ENCODE results near the gene TSKU.

TSKU gene

GRCh38 chr11:76831686-76832310 is 48.6 kb downstream of the TSKU start:
- Mint-ChIP-seq H3K27me3 (no peaks in the 10 kb centered on the region), H3K4me1 (ENCODE audit: low read depth) (peaks cover 26% of the 10 kb centered on the region), H3K27ac (peak overlapping the region; percentile 73), H3K9me3 (no peaks in the 10 kb centered on the region), H3K36me3 (ENCODE audit: low read depth) (no peaks in the 10 kb centered on the region), H3K4me3 (no peak overlapping the region)
- intact Hi-C loops (cut with micrococcal nuclease): no loop called here

GRCh38 chr11:76832361-76832760 is 49.2 kb downstream of the TSKU start:
- Mint-ChIP-seq H3K9me3 (no peaks in the 10 kb centered on the region), H3K27ac (peak overlapping the region; percentile 26), H3K4me3 (no peak overlapping the region), H3K4me1 (ENCODE audit: low read depth) (peaks cover 26% of the 10 kb centered on the region), H3K27me3 (no peaks in the 10 kb centered on the region), H3K36me3 (ENCODE audit: low read depth) (no peaks in the 10 kb centered on the region)
- intact Hi-C loops (cut with micrococcal nuclease): no loop called here

GRCh38 chr11:76834151-76834550 is 51.0 kb downstream of the TSKU start:
- Mint-ChIP-seq H3K27me3 (no peaks in the 10 kb centered on the region), H3K27ac (no peak overlapping the region), H3K4me1 (ENCODE audit: low read depth) (peaks cover 34% of the 10 kb centered on the region), H3K4me3 (no peak overlapping the region), H3K9me3 (no peaks in the 10 kb centered on the region), H3K36me3 (ENCODE audit: low read depth) (no peaks in the 10 kb centered on the region)
- intact Hi-C loops (cut with micrococcal nuclease): no loop called here

- Mint-ChIP-seq H3K9me3 (no peaks in the 10 kb centered on the region), H3K27me3 (no peaks in the 10 kb centered on the region), H3K4me3 (no peak overlapping the region), H3K4me1 (ENCODE audit: low read depth) (peaks cover 38% of the 10 kb centered on the region), H3K36me3 (ENCODE audit: low read depth) (no peaks in the 10 kb centered on the region), H3K27ac (no peak overlapping the region)
- intact Hi-C loops (cut with micrococcal nuclease): no loop called here
Measured at GRCh38 chr11:76835036-76835435, 51.9 kb downstream of the TSKU start.

GRCh38 chr11:76835928-76836612 is 52.9 kb downstream of the TSKU start:
- Mint-ChIP-seq H3K36me3 (ENCODE audit: low read depth) (no peaks in the 10 kb centered on the region), H3K27me3 (no peaks in the 10 kb centered on the region), H3K9me3 (no peaks in the 10 kb centered on the region), H3K4me1 (ENCODE audit: low read depth) (peaks cover 37% of the 10 kb centered on the region), H3K4me3 (no peak overlapping the region), H3K27ac (no peak overlapping the region)
- intact Hi-C loops (cut with micrococcal nuclease): no loop called here

- H3K4me1 Mint-ChIP-seq (ENCODE audit: low read depth): peaks cover 32% of the 10 kb centered on the region
- no peaks in the 10 kb centered on the region for H3K36me3 Mint-ChIP-seq (ENCODE audit: low read depth)
- intact Hi-C loops (cut with micrococcal nuclease): no loop called here
- H3K27me3 Mint-ChIP-seq: peaks cover 4% of the 10 kb centered on the region
- no peak overlapping the region for H3K27ac Mint-ChIP-seq
- H3K9me3 Mint-ChIP-seq: no peaks in the 10 kb centered on the region
- no peak overlapping the region for H3K4me3 Mint-ChIP-seq
Measured at GRCh38 chr11:76836613-76837291, 53.6 kb downstream of the TSKU start.

GRCh38 chr11:76837696-76838677 is 54.8 kb downstream of the TSKU start:
- Mint-ChIP-seq H3K36me3 (ENCODE audit: low read depth) (no peaks in the 10 kb centered on the region), H3K27me3 (peaks cover 5% of the 10 kb centered on the region), H3K4me1 (ENCODE audit: low read depth) (peaks cover 21% of the 10 kb centered on the region), H3K9me3 (no peaks in the 10 kb centered on the region), H3K4me3 (no peak overlapping the region), H3K27ac (peak overlapping the region; percentile 40)
- intact Hi-C loops (cut with micrococcal nuclease): no loop called here

GRCh38 chr11:76838678-76839068 is 55.5 kb downstream of the TSKU start:
- intact Hi-C loops (cut with micrococcal nuclease): no loop called here
- Mint-ChIP-seq H3K4me3 (no peak overlapping the region), H3K9me3 (no peaks in the 10 kb centered on the region), H3K27ac (peak overlapping the region; percentile 40), H3K4me1 (ENCODE audit: low read depth) (peaks cover 19% of the 10 kb centered on the region), H3K36me3 (ENCODE audit: low read depth) (no peaks in the 10 kb centered on the region), H3K27me3 (peaks cover 5% of the 10 kb centered on the region)

- peaks cover 21% of the 10 kb centered on the region for H3K4me1 Mint-ChIP-seq (ENCODE audit: low read depth)
- H3K4me3 Mint-ChIP-seq: no peak overlapping the region
- H3K27me3 Mint-ChIP-seq: peaks cover 5% of the 10 kb centered on the region
- H3K9me3 Mint-ChIP-seq: no peaks in the 10 kb centered on the region
- intact Hi-C loops (cut with micrococcal nuclease): no loop called here
- H3K27ac Mint-ChIP-seq: peak overlapping the region; percentile 40
- no peaks in the 10 kb centered on the region for H3K36me3 Mint-ChIP-seq (ENCODE audit: low read depth)
Measured at GRCh38 chr11:76839311-76839710, 56.2 kb downstream of the TSKU start.

GRCh38 chr11:76841923-76842452 is 58.8 kb downstream of the TSKU start:
- no peak overlapping the region for H3K4me3 Mint-ChIP-seq
- H3K27ac Mint-ChIP-seq: no peak overlapping the region
- H3K4me1 Mint-ChIP-seq (ENCODE audit: low read depth): peaks cover 28% of the 10 kb centered on the region
- intact Hi-C loops (cut with micrococcal nuclease): no loop called here
- no peaks in the 10 kb centered on the region for H3K36me3 Mint-ChIP-seq (ENCODE audit: low read depth)
- peaks cover 5% of the 10 kb centered on the region for H3K27me3 Mint-ChIP-seq
- no peaks in the 10 kb centered on the region for H3K9me3 Mint-ChIP-seq

- H3K27ac Mint-ChIP-seq: no peak overlapping the region
- peaks cover 7% of the 10 kb centered on the region for H3K27me3 Mint-ChIP-seq
- no peaks in the 10 kb centered on the region for H3K9me3 Mint-ChIP-seq
- intact Hi-C loops (cut with micrococcal nuclease): no loop called here
- no peaks in the 10 kb centered on the region for H3K36me3 Mint-ChIP-seq (ENCODE audit: low read depth)
- H3K4me3 Mint-ChIP-seq: no peak overlapping the region
- peaks cover 35% of the 10 kb centered on the region for H3K4me1 Mint-ChIP-seq (ENCODE audit: low read depth)
Measured at GRCh38 chr11:76843907-76844306, 60.8 kb downstream of the TSKU start.

- Mint-ChIP-seq H3K4me1 (ENCODE audit: low read depth) (peaks cover 33% of the 10 kb centered on the region), H3K27me3 (peaks cover 11% of the 10 kb centered on the region)
Measured at GRCh38 chr11:76844511-76844910, 61.4 kb downstream of the TSKU start.

GRCh38 chr11:76845069-76845468 is 61.9 kb downstream of the TSKU start:
- Mint-ChIP-seq H3K4me3 (no peak overlapping the region), H3K9me3 (no peaks in the 10 kb centered on the region), H3K27me3 (peaks cover 11% of the 10 kb centered on the region), H3K36me3 (ENCODE audit: low read depth) (no peaks in the 10 kb centered on the region), H3K27ac (no peak overlapping the region), H3K4me1 (ENCODE audit: low read depth) (peaks cover 31% of the 10 kb centered on the region)
- intact Hi-C loops (cut with micrococcal nuclease): no loop called here

More at GRCh38 chr11:76844511-76844910, 61.4 kb downstream of the TSKU start:
- Mint-ChIP-seq H3K27ac (no peak overlapping the region), H3K36me3 (ENCODE audit: low read depth) (no peaks in the 10 kb centered on the region), H3K4me3 (no peak overlapping the region), H3K9me3 (no peaks in the 10 kb centered on the region)
- intact Hi-C loops (cut with micrococcal nuclease): no loop called here
